GM11168 (cell line): ENCODE data around the gene CACNG3.

Experiments used
- in situ Hi-C: fragments of 300-500 bp; cut with MboI; formaldehyde crosslinking; loops from one replicate; pipeline ENCODE4 v1.12.0; 2022; ENCODE audit warnings: low sequenced_read_pairs; ENCODE audit not compliant: unreplicated experiment

CACNG3 gene

DNA sequence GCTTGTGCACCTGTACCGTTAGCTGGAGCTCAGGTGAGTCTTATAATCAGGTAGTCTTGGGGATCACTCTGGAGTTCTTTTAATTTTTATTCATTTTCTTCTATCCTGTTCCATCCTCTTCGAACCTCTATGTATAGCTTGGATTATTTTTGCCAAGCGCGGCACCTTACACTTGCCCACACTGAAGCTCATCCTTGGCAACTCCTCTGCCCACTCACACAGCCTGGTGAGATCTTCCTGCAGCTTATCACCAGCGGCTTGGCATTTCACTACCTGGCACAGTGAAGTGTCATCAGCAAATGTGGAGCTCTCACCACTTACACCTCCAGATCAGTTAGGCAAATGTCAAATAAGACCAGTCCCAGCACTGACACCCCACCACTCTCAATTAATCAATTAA is 116.7 kb downstream of the CACNG3 start:
- in situ Hi-C loops: no loop called here

DNA sequence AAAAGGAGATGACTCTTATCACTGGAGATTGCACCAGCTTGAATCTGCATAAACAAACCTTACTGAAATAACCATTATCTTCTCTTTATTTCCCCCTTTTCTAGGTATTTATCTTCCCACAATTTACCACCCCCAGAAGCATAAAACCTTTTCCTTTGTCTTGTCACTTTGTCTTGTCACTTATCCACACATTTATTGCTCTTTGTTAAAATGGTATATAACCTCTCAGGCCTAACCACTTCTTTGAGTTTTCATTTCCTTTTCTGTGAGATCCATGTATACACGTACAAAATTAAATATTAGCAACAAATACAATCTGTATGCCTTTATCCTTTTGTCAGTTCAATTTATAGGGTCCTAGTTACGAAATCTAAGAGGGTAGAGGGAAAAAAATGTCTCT is 122.9 kb downstream of the CACNG3 start:
- in situ Hi-C loops: no loop called here

DNA sequence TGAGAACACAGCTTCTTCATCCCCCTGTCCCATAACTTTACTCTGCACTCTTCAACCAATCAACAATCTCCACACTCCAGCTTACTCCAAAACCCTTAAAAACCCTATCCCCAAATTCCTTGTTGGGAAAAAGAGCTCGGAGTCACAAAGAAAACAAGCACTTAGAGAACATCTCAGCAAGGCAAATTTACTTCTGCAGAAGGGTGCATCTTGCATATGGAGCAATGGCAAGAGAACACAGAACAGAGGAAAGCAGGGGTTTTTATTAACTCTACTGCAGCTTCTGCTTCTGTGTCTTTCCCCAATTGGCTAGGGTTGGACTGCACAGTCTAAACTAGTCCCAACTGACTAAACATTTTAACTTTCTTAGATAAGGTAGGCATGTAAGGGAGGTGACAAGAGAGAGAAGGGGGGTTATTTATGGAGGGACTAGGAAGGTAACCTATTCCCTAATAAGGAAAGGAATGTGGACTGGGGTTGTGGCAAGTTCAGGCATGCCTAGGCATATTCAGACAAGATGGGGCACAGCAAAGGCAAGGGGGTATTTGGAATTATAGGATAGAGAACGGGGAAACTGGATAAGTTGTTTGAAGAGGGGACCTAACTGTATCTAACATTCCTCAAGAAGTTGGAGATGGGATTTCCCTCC is 125.5 kb downstream of the CACNG3 start:
- in situ Hi-C loops: no loop called here

DNA sequence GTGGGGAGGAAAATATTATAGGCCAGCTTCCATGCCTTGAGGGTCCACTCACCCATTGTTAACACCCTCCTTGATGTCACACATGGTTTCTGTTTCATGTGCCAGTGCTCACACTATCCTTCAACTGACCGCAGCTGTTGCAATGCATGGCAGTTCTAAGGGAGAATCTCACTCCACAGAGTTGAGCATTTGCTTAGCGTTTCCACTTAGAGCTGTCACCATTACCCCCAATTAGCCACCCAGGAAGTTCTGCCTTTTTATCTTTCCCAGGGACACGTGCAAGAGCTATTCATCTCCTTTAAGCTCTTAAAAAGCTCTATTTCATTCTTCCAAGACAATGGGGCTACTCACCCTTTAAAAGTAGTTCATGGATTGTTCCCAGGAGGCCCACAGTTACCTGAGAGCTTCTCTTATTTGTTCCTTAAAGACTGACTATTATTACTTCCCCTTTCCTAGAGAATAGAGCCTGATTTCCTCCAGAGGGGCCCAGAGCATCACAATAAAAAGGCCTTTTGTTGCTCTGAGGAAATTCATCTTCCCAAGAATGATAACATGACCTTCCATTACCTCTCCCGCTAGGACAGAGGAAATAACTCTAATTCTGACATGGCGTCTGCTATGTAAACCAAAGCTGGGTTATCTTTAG is 126.8 kb downstream of the CACNG3 start:
- in situ Hi-C loops: no loop called here

DNA sequence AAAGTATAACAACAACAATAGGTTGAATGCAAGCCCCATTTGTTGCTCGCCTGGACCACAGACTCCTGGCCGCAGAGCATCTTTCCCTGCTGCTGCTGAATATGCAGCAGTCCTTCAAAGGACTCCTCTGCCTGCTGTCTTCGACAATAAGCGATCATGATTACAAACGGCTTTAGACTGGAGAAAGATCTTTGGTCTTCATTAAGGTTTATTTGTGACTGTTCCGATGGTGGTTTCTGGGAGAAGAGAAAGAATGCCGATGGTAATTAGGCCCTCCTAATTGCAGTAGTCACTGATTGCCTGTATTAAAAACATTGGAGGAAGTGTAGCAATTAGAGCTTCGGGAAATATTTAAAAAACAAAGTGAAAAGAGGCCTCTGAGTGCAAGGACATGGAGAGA is 138.2 kb downstream of the CACNG3 start:
- in situ Hi-C loops: no loop called here

DNA sequence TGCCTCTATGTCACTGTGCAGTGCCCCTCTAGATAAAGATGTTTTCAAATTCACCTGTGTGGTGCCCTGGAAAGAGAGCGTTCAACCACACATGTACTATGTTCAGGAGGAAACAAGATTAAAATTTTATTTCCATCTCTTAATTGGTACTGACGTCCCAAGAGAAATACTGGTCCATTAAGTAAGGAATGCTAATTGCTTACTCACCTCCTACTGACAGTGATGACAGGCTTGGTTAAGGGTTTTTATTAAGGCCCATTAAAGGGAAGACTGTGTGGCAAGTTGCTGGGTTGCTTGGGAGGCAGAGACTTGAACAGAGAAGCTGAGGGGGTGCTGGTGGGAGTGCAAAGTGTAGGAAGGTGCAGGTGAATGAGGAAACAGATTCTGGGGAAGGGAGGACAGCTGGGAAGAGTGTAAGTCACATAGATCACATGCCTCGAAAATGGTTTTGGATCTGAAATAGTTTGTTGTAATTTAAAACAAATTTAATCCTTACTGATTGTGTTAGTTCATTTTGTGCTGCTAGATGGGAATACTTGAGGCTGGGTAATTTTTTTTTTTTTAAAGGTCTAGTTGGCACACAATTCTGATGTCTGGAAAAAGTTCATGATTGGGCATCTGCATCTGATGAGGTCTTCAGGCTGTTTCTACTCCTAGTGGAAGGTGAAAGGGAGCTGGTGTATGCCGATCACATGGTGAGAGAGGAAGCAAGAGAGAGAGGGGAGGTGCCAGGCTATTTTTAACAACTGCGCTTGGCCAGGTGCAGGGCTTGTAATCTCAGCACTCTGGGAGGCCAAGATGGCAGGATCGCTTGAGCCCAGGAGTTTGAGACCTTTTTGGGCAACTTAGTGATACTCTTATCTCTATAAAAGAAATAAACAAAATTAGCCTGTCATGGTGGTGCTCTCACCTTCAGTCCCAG is 140.5 kb downstream of the CACNG3 start:
- in situ Hi-C loops: no loop called here

DNA sequence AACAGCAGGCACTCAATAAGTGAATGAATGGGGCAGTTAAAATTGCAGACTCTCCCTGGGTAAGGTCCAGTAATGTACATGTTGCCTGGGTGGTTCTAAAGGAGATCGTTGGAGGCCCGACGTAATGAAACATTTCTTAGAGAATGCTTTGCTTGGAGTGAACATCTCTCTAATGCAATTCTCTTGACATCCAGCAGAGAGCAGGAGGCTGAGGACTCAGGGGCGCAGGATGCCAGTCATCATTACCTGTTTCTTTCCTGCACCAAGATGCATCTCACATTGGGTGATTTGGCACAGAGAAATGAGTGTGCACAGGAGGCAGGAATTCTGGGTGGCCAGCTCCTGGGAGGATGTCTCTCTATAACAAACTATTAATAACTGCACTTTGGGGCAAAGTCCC is 152.9 kb downstream of the CACNG3 start:
- in situ Hi-C loops: no loop called here
